Stimulated activated CD4-positive, alpha-beta T cell treated with anti-CD3 and anti-CD28 coated beads, Interleukin-15, amount 100 ng/mL, for 1 hour (primary cell): Measurements from ENCODE around the gene PSG11.
"Not testable (repeated sequence)": the region's sequence is repeated elsewhere in the genome, so short reads cannot be mapped to it uniquely, and the experiment has no call there.

Experiments
- DNase-seq, 2 donors: peaks; one replicate each; pipeline ENCODE4 v3.0.0-alpha.2; 2020; ENCODE audit warnings: low read depth in 1 of 2, low spot score in 1 of 2

The PSG11 gene

GRCh38 chr19:43026369-43026768 lies at the start of gene PSG11:
Gene PSG11, minus strand, starts transcription at chr19:43026469. Its CDS starts 97 bp downstream, at chr19:43026372.
- DNase-seq, result not testable (repeated sequence)

GRCh38 chr19:43062418-43062817 lies 36.1 kb upstream of the PSG11 start:
- not testable (repeated sequence) for DNase-seq

- DNase-seq, result not testable (repeated sequence)
These were observed 35.1 kb upstream of the PSG11 start for GRCh38 chr19:43061326-43061725.

GRCh38 chr19:43060254-43060653 lies 34.0 kb upstream of the PSG11 start:
- not testable (repeated sequence) for DNase-seq

DNA sequence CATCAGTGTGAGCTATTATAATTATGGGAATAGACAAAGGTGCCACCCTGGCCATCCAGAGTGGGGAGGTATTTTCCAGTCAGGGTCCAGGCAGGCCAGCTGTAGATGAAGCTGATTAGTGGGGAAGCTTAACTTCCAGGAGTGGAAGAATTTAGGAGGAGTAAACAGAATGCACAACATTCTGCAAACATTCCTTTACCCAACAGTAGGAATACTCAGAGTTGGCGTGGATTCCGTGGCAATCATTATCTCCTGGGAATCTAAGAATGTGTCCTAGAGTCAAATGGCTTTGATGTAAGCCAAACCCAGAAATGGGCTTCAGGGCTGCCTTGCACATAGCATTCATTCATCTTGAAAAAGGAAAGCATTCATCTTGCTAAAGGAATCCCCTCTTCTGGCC lies 33.2 kb upstream of the PSG11 start:
- DNase-seq, result not testable (repeated sequence)

DNA sequence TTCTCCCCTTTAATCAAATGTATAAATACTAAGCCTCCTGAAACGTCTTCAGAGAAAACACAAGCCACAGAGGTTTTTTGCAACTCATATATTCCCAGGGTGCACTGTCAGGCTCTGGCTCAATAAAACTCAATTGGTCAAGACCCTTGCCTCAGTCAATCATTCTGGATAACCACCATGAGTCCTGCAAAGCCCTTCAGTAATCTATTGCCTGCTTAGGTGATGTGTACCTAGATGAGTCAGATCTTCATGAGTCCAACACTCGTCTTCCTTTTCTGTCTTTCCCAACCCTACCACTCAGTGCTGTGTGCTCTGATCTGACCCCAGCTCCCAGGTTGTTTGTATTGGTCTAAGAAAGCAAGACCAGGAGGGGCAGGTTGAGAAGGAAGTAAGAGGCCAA lies 32.2 kb upstream of the PSG11 start:
- not testable (repeated sequence) for DNase-seq

- DNase-seq, result not testable (repeated sequence)
These were observed 21.7 kb upstream of the PSG11 start for GRCh38 chr19:43047966-43048365.

GRCh38 chr19:43046578-43046977 lies 20.3 kb upstream of the PSG11 start:
- not testable (repeated sequence) for DNase-seq

- not testable (repeated sequence) for DNase-seq
These were observed 17.4 kb upstream of the PSG11 start for GRCh38 chr19:43043492-43044180.

DNA sequence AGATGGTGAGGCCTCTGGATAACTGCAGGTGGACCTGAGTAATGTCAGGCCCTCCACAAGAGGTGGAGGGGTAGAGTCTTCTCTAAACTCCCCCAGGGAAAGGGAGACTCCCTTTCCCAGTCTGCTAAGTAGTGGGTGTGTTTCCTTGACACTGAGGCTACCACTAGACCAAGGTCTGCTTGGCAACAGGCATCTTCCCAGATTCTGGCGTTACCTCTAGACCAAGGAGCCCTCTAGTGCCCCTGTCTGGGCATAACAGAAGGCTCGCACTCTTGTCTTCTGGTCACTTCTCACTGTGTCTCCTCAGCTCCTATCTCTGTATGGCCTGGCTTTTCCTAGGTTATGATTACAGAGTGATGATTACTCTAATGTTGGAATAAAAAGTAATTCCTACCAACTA lies 5.4 kb upstream of the PSG11 start:
- DNase-seq, result not testable (repeated sequence)

DNA sequence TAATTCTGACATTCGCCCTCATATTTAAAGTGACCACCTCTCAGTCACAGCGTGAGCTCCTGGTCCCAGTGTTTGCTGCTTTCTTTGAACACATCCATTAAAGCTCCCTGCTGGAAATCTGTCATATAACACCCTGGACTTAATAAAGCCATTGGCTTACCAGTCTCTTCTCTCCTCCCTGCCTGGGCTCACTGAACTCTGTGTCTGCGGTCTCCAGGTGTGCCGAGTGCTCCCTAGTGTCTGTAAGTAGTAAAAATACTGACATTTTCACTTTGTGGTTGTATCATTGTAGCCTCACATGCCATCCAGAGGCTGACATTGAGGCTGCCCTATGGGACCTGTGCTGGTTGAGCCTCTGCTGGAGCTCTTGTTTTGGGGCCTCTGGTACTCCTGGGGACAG lies 2.6 kb upstream of the PSG11 start:
- DNase-seq, result no peak

- not testable (repeated sequence) for DNase-seq
These were observed 1.7 kb upstream of the PSG11 start for GRCh38 chr19:43027985-43028384.

DNA sequence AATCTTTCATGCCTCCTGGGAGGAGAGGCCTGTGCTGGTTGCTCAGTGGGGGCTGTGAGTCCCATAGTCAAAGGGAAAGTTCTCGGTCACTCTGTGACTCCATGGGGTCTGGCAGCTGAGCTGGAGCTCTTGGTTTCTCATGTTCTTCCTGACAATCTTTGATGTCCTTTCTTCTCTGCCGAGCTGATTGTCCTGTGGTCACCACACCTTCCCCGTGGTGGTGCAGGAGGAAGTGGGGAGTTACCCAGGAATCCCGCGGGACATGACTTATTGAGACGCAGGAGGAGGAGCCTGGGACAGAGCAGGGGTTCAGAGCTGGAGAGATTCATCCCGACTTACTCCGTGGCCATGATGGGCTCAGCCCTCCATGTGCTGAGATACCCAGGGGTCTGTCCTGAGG lies 792 bp upstream of the PSG11 start:
- DNase-seq, result not testable (repeated sequence)

- DNase-seq, result not testable (repeated sequence)
These were observed 4.2 kb downstream of the PSG11 start for GRCh38 chr19:43022098-43022497.

GRCh38 chr19:43021629-43022028 lies 4.6 kb downstream of the PSG11 start:
- not testable (repeated sequence) for DNase-seq

- DNase-seq, result not testable (repeated sequence)
These were observed 6.7 kb downstream of the PSG11 start for GRCh38 chr19:43019588-43019987.

DNA sequence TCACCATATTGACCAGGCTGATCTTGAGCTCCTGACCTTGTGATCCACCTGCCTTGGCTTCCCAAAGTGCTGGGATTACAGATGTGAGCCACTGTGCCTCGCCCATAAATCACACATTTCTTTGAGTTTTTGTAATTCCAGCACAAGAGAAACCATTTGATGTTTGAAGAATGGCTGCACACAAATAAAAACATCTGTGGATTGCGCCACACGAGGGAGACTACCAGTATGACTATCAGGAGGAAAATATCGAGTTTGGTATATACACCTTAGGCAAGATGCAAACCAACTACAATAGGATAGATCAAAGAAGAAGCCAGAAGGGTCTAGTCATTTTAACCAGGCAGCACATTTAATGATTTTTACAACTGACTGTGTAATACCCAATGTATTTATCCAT lies 20.4 kb downstream of the PSG11 start:
- not testable (repeated sequence) for DNase-seq

- not testable (repeated sequence) for DNase-seq
These were observed 21.4 kb downstream of the PSG11 start for GRCh38 chr19:43004846-43005245.

- DNase-seq, result not testable (repeated sequence)
These were observed 22.6 kb downstream of the PSG11 start for GRCh38 chr19:43003634-43004033.

- not testable (repeated sequence) for DNase-seq
These were observed 23.3 kb downstream of the PSG11 start for GRCh38 chr19:43002948-43003347.

- not testable (repeated sequence) for DNase-seq
These were observed 30.1 kb downstream of the PSG11 start for GRCh38 chr19:42996161-42996560.

DNA sequence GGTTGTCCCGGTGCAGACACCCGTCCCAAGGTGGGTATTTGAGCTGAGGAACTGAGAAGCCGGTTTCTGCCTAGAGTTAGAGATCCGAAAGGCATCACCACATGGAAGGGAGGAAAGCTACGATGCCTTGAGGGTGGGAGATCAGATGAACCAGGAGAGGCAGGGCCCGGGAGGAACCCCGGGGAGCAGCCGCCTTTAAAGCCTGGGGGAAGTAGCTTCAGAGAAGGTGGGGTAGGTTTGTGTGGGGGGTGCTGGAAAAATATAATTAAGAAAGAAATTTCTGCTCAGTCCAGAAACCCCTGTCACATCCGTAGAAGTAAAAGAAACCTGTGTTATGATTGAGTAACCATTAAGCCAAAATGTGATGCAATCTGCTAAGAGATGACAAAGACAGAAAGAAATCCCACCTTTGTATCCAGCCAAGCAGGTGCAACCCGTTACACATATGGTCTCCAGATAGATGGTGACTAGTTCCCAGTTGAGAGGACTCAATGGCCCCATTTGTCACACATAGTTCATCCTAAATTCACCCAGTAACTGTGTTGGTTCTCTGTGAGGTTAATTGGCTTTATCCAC lies 34.2 kb downstream of the PSG11 start:
- not testable (repeated sequence) for DNase-seq

GRCh38 chr19:42989851-42990250 lies 36.4 kb downstream of the PSG11 start:
- DNase-seq, result no peak
